Measurements from ENCODE around the gene MPZL2.

MPZL2 gene

GRCh38 chr11:118215765-118216164, 48.3 kb downstream of the MPZL2 start:
- H3K9me3 Mint-ChIP-seq: peaks cover 4 to 5% of the 10 kb centered on the region in 2 donors
- H3K4me3 Mint-ChIP-seq: peak overlapping the region; percentile 48 to 58
- ATAC-seq (replicated peaks): no peak
- H3K4me1 Mint-ChIP-seq: peaks cover 84 to 98% of the 10 kb centered on the region in 2 donors
- peak overlapping the region; percentile 98 for H3K27ac Mint-ChIP-seq
- peaks cover 0 to 4% of the 10 kb centered on the region in 2 donors for H3K27me3 Mint-ChIP-seq
- DNase-seq: no peak
- peaks cover 57 to 61% of the 10 kb centered on the region in 2 donors for H3K36me3 Mint-ChIP-seq

- H3K4me3 Mint-ChIP-seq: peak overlapping the region in 1 of 2 donors; percentile 73
- peak overlapping the region; percentile 98 for H3K27ac Mint-ChIP-seq
- ATAC-seq (replicated peaks) (no peak), DNase-seq (no peak)
- H3K4me1 Mint-ChIP-seq: peaks cover 82 to 99% of the 10 kb centered on the region in 2 donors
- peaks cover 4 to 5% of the 10 kb centered on the region in 2 donors for H3K9me3 Mint-ChIP-seq
- peaks cover 57 to 63% of the 10 kb centered on the region in 2 donors for H3K36me3 Mint-ChIP-seq
- peaks cover 0 to 4% of the 10 kb centered on the region in 2 donors for H3K27me3 Mint-ChIP-seq
These were observed 48.8 kb downstream of the MPZL2 start for GRCh38 chr11:118215262-118215661.

- Mint-ChIP-seq H3K4me3 (peak overlapping the region; percentile 60 to 73), H3K9me3 (peaks cover 4 to 5% of the 10 kb centered on the region in 2 donors), H3K27me3 (no peaks in the 10 kb centered on the region), H3K36me3 (peaks cover 52 to 59% of the 10 kb centered on the region in 2 donors), H3K27ac (peak overlapping the region; percentile 98), H3K4me1 (peaks cover 77 to 97% of the 10 kb centered on the region in 2 donors)
- DNase-seq (peak; percentile 53), ATAC-seq (replicated peaks) (peak; percentile 31 to 42)
These were observed 49.7 kb downstream of the MPZL2 start for GRCh38 chr11:118214210-118214914.

GRCh38 chr11:118213781-118214180, 50.3 kb downstream of the MPZL2 start:
- Mint-ChIP-seq H3K27me3 (no peaks in the 10 kb centered on the region), H3K4me3 (peak overlapping the region; percentile 60 to 73), H3K9me3 (peaks cover 4 to 5% of the 10 kb centered on the region in 2 donors), H3K36me3 (peaks cover 51 to 58% of the 10 kb centered on the region in 2 donors), H3K4me1 (peaks cover 76 to 97% of the 10 kb centered on the region in 2 donors), H3K27ac (peak overlapping the region; percentile 98)
- no peak for ATAC-seq (replicated peaks)
- DNase-seq: no peak

- ATAC-seq (replicated peaks): no peak
- Mint-ChIP-seq H3K27ac (peak overlapping the region; percentile 98), H3K9me3 (peaks cover 4 to 5% of the 10 kb centered on the region in 2 donors), H3K36me3 (peaks cover 51 to 54% of the 10 kb centered on the region in 2 donors), H3K4me1 (peaks cover 74 to 93% of the 10 kb centered on the region in 2 donors), H3K4me3 (peak overlapping the region; percentile 26 to 42), H3K27me3 (no peaks in the 10 kb centered on the region)
- DNase-seq: no peak
These were observed 50.9 kb downstream of the MPZL2 start for GRCh38 chr11:118213201-118213600.

- Mint-ChIP-seq H3K27ac (peak overlapping the region; percentile 98), H3K4me3 (peak overlapping the region; percentile 26 to 42), H3K36me3 (peaks cover 53 to 54% of the 10 kb centered on the region in 2 donors), H3K4me1 (peaks cover 74 to 93% of the 10 kb centered on the region in 2 donors), H3K27me3 (no peaks in the 10 kb centered on the region), H3K9me3 (peaks cover 4 to 5% of the 10 kb centered on the region in 2 donors)
- no peak for DNase-seq
- no peak for ATAC-seq (replicated peaks)
These were observed 51.3 kb downstream of the MPZL2 start for GRCh38 chr11:118212781-118213191.

- DNase-seq: no peak
- no peaks in the 10 kb centered on the region for H3K27me3 Mint-ChIP-seq
- peaks cover 54 to 57% of the 10 kb centered on the region in 2 donors for H3K36me3 Mint-ChIP-seq
- peak overlapping the region; percentile 98 for H3K27ac Mint-ChIP-seq
- peaks cover 4 to 5% of the 10 kb centered on the region in 2 donors for H3K9me3 Mint-ChIP-seq
- peak overlapping the region; percentile 26 to 42 for H3K4me3 Mint-ChIP-seq
- H3K4me1 Mint-ChIP-seq: peaks cover 71 to 89% of the 10 kb centered on the region in 2 donors
- ATAC-seq (replicated peaks): no peak
These were observed 51.9 kb downstream of the MPZL2 start for GRCh38 chr11:118212131-118212725.

- no peak for ATAC-seq (replicated peaks)
These were observed 53.1 kb downstream of the MPZL2 start for GRCh38 chr11:118211006-118211405.

GRCh38 chr11:118210323-118210722, 53.8 kb downstream of the MPZL2 start:
- Mint-ChIP-seq H3K27me3 (no peaks in the 10 kb centered on the region), H3K4me1 (peaks cover 71% of the 10 kb centered on the region in 2 donors), H3K36me3 (peaks cover 68 to 74% of the 10 kb centered on the region in 2 donors), H3K4me3 (no peak overlapping the region), H3K9me3 (peaks cover 8 to 11% of the 10 kb centered on the region in 2 donors), H3K27ac (no peak overlapping the region)
- ATAC-seq (replicated peaks) (no peak), DNase-seq (no peak)

More at GRCh38 chr11:118211006-118211405, 53.1 kb downstream of the MPZL2 start:
- peaks cover 7 to 8% of the 10 kb centered on the region in 2 donors for H3K9me3 Mint-ChIP-seq
- no peak overlapping the region for H3K27ac Mint-ChIP-seq
- no peaks in the 10 kb centered on the region for H3K27me3 Mint-ChIP-seq
- H3K4me1 Mint-ChIP-seq: peaks cover 69 to 77% of the 10 kb centered on the region in 2 donors
- H3K4me3 Mint-ChIP-seq: no peak overlapping the region
- no peak for DNase-seq
- H3K36me3 Mint-ChIP-seq: peaks cover 64 to 68% of the 10 kb centered on the region in 2 donors

- no peak for DNase-seq
- Mint-ChIP-seq H3K4me1 (peaks cover 58 to 59% of the 10 kb centered on the region in 2 donors), H3K27me3 (no peaks in the 10 kb centered on the region), H3K4me3 (no peak overlapping the region), H3K36me3 (peaks cover 69 to 70% of the 10 kb centered on the region in 2 donors), H3K9me3 (peaks cover 8 to 11% of the 10 kb centered on the region in 2 donors), H3K27ac (peak overlapping the region; percentile 89)
- ATAC-seq (replicated peaks): peak in 1 of 2 donors; percentile 24
These were observed 55.1 kb downstream of the MPZL2 start for GRCh38 chr11:118209033-118209432.

- no peak for DNase-seq
- Mint-ChIP-seq H3K36me3 (peaks cover 53 to 56% of the 10 kb centered on the region in 2 donors), H3K9me3 (peaks cover 4 to 6% of the 10 kb centered on the region in 2 donors), H3K27ac (peak overlapping the region; percentile 96), H3K4me3 (no peak overlapping the region), H3K4me1 (peaks cover 38 to 39% of the 10 kb centered on the region in 2 donors), H3K27me3 (no peaks in the 10 kb centered on the region)
- no peak for ATAC-seq (replicated peaks)
These were observed 57.0 kb downstream of the MPZL2 start for GRCh38 chr11:118207079-118207478.

- peak; percentile 54 to 72 for ATAC-seq (replicated peaks)
- peaks cover 33 to 34% of the 10 kb centered on the region in 2 donors for H3K4me1 Mint-ChIP-seq
- H3K36me3 Mint-ChIP-seq: peaks cover 48 to 50% of the 10 kb centered on the region in 2 donors
- H3K27ac Mint-ChIP-seq: peak overlapping the region; percentile 96
- H3K9me3 Mint-ChIP-seq: peaks cover 4 to 6% of the 10 kb centered on the region in 2 donors
- no peaks in the 10 kb centered on the region for H3K27me3 Mint-ChIP-seq
- DNase-seq: no peak
- peak overlapping the region; percentile 52 to 63 for H3K4me3 Mint-ChIP-seq
These were observed 57.6 kb downstream of the MPZL2 start for GRCh38 chr11:118206391-118207031.

- peaks cover 42 to 44% of the 10 kb centered on the region in 2 donors for H3K36me3 Mint-ChIP-seq
- DNase-seq (no peak), ATAC-seq (replicated peaks) (peak; percentile 15 to 22)
- no peaks in the 10 kb centered on the region for H3K27me3 Mint-ChIP-seq
- peak overlapping the region; percentile 52 to 63 for H3K4me3 Mint-ChIP-seq
- peak overlapping the region; percentile 96 for H3K27ac Mint-ChIP-seq
- peaks cover 25 to 29% of the 10 kb centered on the region in 2 donors for H3K4me1 Mint-ChIP-seq
- H3K9me3 Mint-ChIP-seq: peaks cover 4 to 6% of the 10 kb centered on the region in 2 donors
These were observed 58.3 kb downstream of the MPZL2 start for GRCh38 chr11:118205606-118206378.
